Measurements from ENCODE around the gene LEMD3. TPM values are rescaled to one million over a fixed set of nuclear protein-coding genes. Genes with fewer than 3 reads are reported as not detected.

LEMD3 gene
- total RNA-seq, 4 donors from 2014 or later, result 16.1 to 46.6 (median 30.0) TPM

DNA sequence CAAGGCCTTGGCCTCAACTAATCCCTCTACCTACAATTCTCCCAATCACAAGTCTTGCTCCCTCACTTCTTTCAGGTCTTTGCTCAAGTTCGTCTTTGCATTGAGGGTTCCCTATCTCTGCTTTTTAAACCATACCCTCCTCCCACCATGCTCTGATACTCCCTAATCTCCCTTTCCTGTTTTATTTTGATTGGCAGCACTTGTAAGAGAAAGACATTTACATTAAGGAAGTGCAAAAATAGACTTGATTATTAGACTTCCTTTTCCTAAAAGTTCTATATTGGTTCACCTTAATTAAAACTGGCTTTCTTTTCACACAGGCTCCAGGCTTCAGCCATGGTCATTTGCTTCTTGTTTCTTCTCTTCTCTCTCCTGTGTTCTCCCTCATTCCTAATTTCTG lies 30.0 kb upstream of the LEMD3 start:
- no peak for TF ChIP-seq POLR2A (IDR thresholded peaks at IDR 0.05)
- TF ChIP-seq, protein P1, sequence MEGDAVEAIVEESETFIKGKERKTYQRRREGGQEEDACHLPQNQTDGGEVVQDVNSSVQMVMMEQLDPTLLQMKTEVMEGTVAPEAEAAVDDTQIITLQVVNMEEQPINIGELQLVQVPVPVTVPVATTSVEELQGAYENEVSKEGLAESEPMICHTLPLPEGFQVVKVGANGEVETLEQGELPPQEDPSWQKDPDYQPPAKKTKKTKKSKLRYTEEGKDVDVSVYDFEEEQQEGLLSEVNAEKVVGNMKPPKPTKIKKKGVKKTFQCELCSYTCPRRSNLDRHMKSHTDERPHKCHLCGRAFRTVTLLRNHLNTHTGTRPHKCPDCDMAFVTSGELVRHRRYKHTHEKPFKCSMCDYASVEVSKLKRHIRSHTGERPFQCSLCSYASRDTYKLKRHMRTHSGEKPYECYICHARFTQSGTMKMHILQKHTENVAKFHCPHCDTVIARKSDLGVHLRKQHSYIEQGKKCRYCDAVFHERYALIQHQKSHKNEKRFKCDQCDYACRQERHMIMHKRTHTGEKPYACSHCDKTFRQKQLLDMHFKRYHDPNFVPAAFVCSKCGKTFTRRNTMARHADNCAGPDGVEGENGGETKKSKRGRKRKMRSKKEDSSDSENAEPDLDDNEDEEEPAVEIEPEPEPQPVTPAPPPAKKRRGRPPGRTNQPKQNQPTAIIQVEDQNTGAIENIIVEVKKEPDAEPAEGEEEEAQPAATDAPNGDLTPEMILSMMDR (IDR thresholded peaks at IDR 0.05), result no peak
- Histone ChIP-seq H3K4me3 (no peak overlapping the region), H3K4me1 (no peaks in the 10 kb centered on the region), H3K27ac (no peak overlapping the region), H3K9me3 (peaks cover 0 to 6% (median 0%) of the 10 kb centered on the region in 3 donors), H3K36me3 (no peaks in the 10 kb centered on the region), H3K27me3 (peaks cover 0 to 14% (median 0%) of the 10 kb centered on the region in 4 donors)
- no peak for DNase-seq
- 57 to 71% methylated on average over 1 of the region's 1 CpG for WGBS, 2 donors
- intact Hi-C loops (cut with DNase I), result no loop called here

DNA sequence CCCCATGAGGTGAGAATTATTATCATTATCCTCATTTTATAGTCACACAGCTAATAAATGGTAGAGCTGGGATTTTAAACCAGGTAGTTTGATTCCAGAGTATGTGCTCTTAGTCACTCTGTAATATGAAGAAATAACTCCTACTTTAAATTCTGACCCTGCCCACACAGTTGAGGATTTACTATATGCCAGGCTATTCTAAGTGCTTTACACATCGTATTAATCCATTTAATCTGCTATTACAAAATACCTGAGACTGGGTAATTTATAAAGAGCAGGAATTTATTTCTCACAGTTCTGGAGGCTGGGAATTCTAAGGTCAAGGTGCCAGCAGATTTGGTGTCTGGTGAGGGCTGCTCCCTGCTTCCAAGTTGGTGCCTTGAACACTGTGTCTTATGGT lies 28.6 kb upstream of the LEMD3 start:
- no peak for TF ChIP-seq POLR2A (IDR thresholded peaks at IDR 0.05)
- TF ChIP-seq, protein P1 (IDR thresholded peaks at IDR 0.05), result no peak
- DNase-seq, result no peak
- intact Hi-C loops (cut with DNase I), result no loop called here
- Histone ChIP-seq H3K27me3 (peaks cover 0 to 23% (median 0%) of the 10 kb centered on the region in 4 donors), H3K27ac (no peak overlapping the region), H3K4me3 (no peak overlapping the region), H3K9me3 (peaks cover 0 to 4% (median 0%) of the 10 kb centered on the region in 3 donors), H3K36me3 (no peaks in the 10 kb centered on the region), H3K4me1 (no peaks in the 10 kb centered on the region)
- 40 to 48% methylated on average over 1 of the region's 1 CpG for WGBS, 2 donors

DNA sequence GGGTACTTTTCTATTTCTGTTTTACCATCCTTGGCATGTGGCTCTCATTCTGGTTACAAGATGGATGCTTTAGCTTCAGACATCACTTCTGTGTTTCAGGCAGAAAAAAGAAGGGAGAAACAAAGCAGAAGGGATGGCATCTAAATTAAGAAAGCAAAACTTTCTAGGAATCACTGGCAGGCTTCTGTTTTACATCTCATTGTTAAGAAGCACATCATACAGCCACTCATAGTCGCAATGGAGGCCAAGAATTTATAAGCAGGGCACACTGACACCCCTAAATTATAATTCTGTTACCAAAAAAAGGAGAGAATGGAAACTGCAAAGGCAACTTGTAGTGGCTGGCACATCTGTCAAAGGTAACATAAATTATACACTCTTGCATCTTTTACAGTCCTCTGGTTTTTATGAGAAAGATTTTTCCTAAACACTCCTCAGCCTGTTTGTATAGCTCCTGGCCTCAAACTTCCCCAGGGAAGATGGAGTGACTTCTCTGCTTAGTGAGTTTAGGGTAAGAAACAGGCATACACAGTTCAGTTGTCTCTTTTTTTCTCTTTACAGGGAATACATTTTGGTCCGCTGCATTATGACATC lies 22.0 kb upstream of the LEMD3 start:
- TF ChIP-seq, protein P1 (IDR thresholded peaks at IDR 0.05), result no peak
- no peak for TF ChIP-seq POLR2A (IDR thresholded peaks at IDR 0.05)
- Histone ChIP-seq H3K9me3 (no peaks in the 10 kb centered on the region), H3K27me3 (peaks cover 0 to 47% (median 0%) of the 10 kb centered on the region in 4 donors), H3K27ac (no peak overlapping the region), H3K4me3 (no peak overlapping the region), H3K4me1 (no peaks in the 10 kb centered on the region), H3K36me3 (no peaks in the 10 kb centered on the region)
- intact Hi-C loops (cut with DNase I), result no loop called here
- DNase-seq, result no peak
- 74 to 80% methylated on average over 2 of the region's 2 CpGs for WGBS, 2 donors

DNA sequence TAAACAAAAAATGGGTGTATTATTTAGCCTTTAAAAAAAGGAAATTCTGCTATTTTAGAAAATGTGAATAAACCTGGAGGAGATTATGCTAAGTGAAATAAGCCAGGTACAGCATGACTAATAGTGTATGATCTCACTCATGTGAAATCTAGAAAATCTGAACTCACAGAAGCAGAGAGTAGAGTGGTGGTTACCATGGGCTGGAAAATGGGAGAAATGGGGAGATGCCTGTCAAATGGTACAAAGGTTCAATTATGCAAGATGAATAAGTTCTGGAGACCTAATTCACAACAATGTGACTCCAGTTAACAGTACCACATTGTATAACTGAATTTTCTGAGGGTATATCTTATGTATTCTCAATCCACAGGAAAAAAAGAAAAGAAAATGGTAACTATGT lies 17.4 kb upstream of the LEMD3 start:
- H3K4me3 ChIP-seq, result no peak overlapping the region
- TF ChIP-seq POLR2A (IDR thresholded peaks at IDR 0.05), result no peak
- TF ChIP-seq, protein P1 (IDR thresholded peaks at IDR 0.05), result no peak
- no peaks in the 10 kb centered on the region for H3K4me1 ChIP-seq
- no peak for DNase-seq
- intact Hi-C loops (cut with DNase I), result no loop called here
- no peaks in the 10 kb centered on the region for H3K36me3 ChIP-seq
- no peak overlapping the region for H3K27ac ChIP-seq
- H3K9me3 ChIP-seq, result no peaks in the 10 kb centered on the region
- H3K27me3 ChIP-seq, result peaks cover 0 to 29% (median 0%) of the 10 kb centered on the region in 4 donors

DNA sequence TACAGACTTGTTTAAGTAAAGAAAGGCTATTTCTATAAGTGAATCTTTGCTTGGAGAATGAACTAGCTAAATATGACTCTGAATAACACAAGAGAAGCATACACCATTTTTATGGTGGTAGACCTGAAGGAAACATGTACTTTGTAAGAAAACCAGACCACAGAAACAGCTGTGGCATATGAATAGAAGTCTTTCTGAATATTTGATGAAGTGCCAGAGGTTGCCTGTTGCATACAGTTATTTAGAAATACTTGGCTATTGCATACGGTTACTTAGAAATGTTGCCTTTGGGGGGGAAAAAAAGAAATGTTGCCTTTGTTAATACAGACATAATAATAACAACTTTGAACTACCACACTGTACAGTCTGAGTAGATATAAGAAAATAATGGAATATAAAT lies 16.8 kb upstream of the LEMD3 start:
- no peak for DNase-seq
- intact Hi-C loops (cut with DNase I), result no loop called here

More for the DNA sequence above, 16.8 kb upstream of the LEMD3 start:
- Histone ChIP-seq H3K36me3 (no peaks in the 10 kb centered on the region), H3K9me3 (no peaks in the 10 kb centered on the region), H3K4me1 (no peaks in the 10 kb centered on the region), H3K4me3 (no peak overlapping the region), H3K27ac (no peak overlapping the region), H3K27me3 (peaks cover 0 to 26% (median 0%) of the 10 kb centered on the region in 4 donors)
- 30 to 50% methylated on average over 1 of the region's 1 CpG for WGBS, 2 donors
- TF ChIP-seq, protein P1 (IDR thresholded peaks at IDR 0.05), result no peak
- no peak for TF ChIP-seq POLR2A (IDR thresholded peaks at IDR 0.05)

Data from esophagus squamous epithelium (tissue), 5 donors.